Neuronal stem cell (in vitro differentiated cells): ENCODE results near the gene HMCN1.

Experiments used
- DNase-seq: peaks from one replicate; pipeline ENCODE4 v3.0.0-alpha.2; 2013; ENCODE audit warnings: low spot score
- H2AFZ ChIP-seq: one replicate; pipeline ENCODE4 v1.6.1; 2013; ENCODE audit warnings: mild to moderate bottlenecking, low read length, inconsistent platforms
- H2AK5ac ChIP-seq: 2 replicates; pipeline ENCODE4 v1.6.1; 2013; ENCODE audit warnings: low read depth, mild to moderate bottlenecking, inconsistent platforms, low read length, moderate library complexity, mixed read lengths
- H2BK120ac ChIP-seq: 2 replicates; pipeline ENCODE4 v1.6.1; 2013; ENCODE audit warnings: low read depth, mild to moderate bottlenecking, inconsistent platforms, low read length, moderate library complexity, mixed read lengths
- H2BK12ac ChIP-seq: one replicate; pipeline ENCODE4 v1.6.1; 2013; ENCODE audit warnings: low read length, inconsistent platforms
- H2BK15ac ChIP-seq: 2 replicates; pipeline ENCODE4 v1.6.1; 2013; ENCODE audit warnings: mild to moderate bottlenecking, low read length, inconsistent platforms, mixed read lengths
- H2BK5ac ChIP-seq: one replicate; pipeline ENCODE4 v1.6.1; 2013; ENCODE audit warnings: inconsistent platforms, mild to moderate bottlenecking, low read length, moderate library complexity
- H3K14ac ChIP-seq: one replicate; pipeline ENCODE4 v1.6.1; 2013; ENCODE audit warnings: low read length, inconsistent platforms
- H3K18ac ChIP-seq: 2 replicates; pipeline ENCODE4 v1.6.1; 2013; ENCODE audit warnings: low read length, inconsistent platforms
- H3K23ac ChIP-seq: 2 replicates; pipeline ENCODE4 v1.6.1; 2013; ENCODE audit warnings: low read depth, mild to moderate bottlenecking, mixed read lengths, low read length, inconsistent platforms; ENCODE audit not compliant: poor library complexity
- H3K27ac ChIP-seq: replicated peaks from 3 replicates; pipeline ENCODE4 v1.5.1; 2013; ENCODE audit warnings: low read length, inconsistent platforms
- H3K27me3 ChIP-seq, 3 experiments: 2 replicates each; pipeline ENCODE4 v1.6.1; 2013; ENCODE audit warnings: low read length in 3 of 3, mild to moderate bottlenecking in 2 of 3, inconsistent platforms in 1 of 3, low read depth in 1 of 3, mixed read lengths in 1 of 3, moderate library complexity in 1 of 3; ENCODE audit not compliant: control insufficient read depth in 3 of 3, insufficient read depth in 3 of 3
- H3K36me3 ChIP-seq, 2 donors: replicated peaks in 1 of 2; 2 replicates each; pipeline ENCODE4 v1.6.1; 2013; ENCODE audit warnings: low read length in 2 of 2; ENCODE audit not compliant: control insufficient read depth in 2 of 2, insufficient read depth in 2 of 2
- H3K4ac ChIP-seq: 2 replicates; pipeline ENCODE4 v1.6.1; 2013; ENCODE audit warnings: inconsistent platforms, mild to moderate bottlenecking, low read length, moderate library complexity
- H3K4me1 ChIP-seq, 2 donors: 1 replicate in 1 of 2; 2 replicates in 1 of 2; pipeline ENCODE4 v1.6.1; 2013; ENCODE audit warnings: low read length in 2 of 2, low read depth in 1 of 2; ENCODE audit not compliant: control insufficient read depth in 2 of 2, insufficient read depth in 1 of 2
- H3K4me2 ChIP-seq: one replicate; pipeline ENCODE4 v1.6.1; 2013; ENCODE audit warnings: mild to moderate bottlenecking, low read length, inconsistent platforms; ENCODE audit not compliant: insufficient read depth, poor library complexity, severe bottlenecking
- H3K4me3 ChIP-seq, 2 donors: 2 replicates each; pipeline ENCODE4 v1.5.1; 2013; ENCODE audit warnings: low read length in 2 of 2, mild to moderate bottlenecking in 2 of 2, inconsistent platforms in 1 of 2, moderate library complexity in 1 of 2
- H3K79me1 ChIP-seq: one replicate; pipeline ENCODE4 v1.6.1; 2013; ENCODE audit warnings: low read depth, mild to moderate bottlenecking, inconsistent platforms, low read length, moderate library complexity
- H3K9ac ChIP-seq: one replicate; pipeline ENCODE4 v1.6.1; 2013; ENCODE audit warnings: mild to moderate bottlenecking, low read depth, low read length, inconsistent platforms; ENCODE audit not compliant: poor library complexity
- H3K9me3 ChIP-seq, 2 donors: replicated peaks in 1 of 2; 2 replicates each; pipeline versions ENCODE3 to v1.6.1; 2013; ENCODE audit warnings: low read length in 2 of 2, mild to moderate bottlenecking in 2 of 2, inconsistent platforms in 1 of 2, low read depth in 1 of 2, mixed read lengths in 1 of 2, moderate library complexity in 1 of 2; ENCODE audit not compliant: control insufficient read depth in 2 of 2, insufficient read depth in 1 of 2
- H4K8ac ChIP-seq: one replicate; pipeline ENCODE4 v1.6.1; 2013; ENCODE audit warnings: low read depth, mild to moderate bottlenecking, inconsistent platforms, low read length, moderate library complexity
- H4K91ac ChIP-seq: one replicate; pipeline ENCODE4 v1.6.1; 2013; ENCODE audit warnings: low read length, low read depth, mild to moderate bottlenecking, inconsistent platforms; ENCODE audit not compliant: poor library complexity
- WGBS, 2 donors: extraction: QIAGEN DNeasy Blood & Tissue Kit; methylation state at CpG; one replicate each; pipeline ENCODE4 v1.1.7; 2013; ENCODE audit warnings: missing lambda C conversion rate in 2 of 2, mixed read lengths in 1 of 2; ENCODE audit not compliant: insufficient read length in 2 of 2, insufficient replicate concordance in 1 of 2; ENCODE audit errors: extremely low coverage in 2 of 2; 5-methylcytosine and 5-hydroxymethylcytosine counted together

The HMCN1 gene

GRCh38 chr1:186054003-186054402 lies 319.8 kb downstream of the HMCN1 start:
- DNase-seq, result no peak
- Histone ChIP-seq H3K4me1 (no peaks in the 10 kb centered on the region), H3K9ac (no peak overlapping the region), H3K79me1 (no peaks in the 10 kb centered on the region), H3K14ac (no peak overlapping the region), H2BK12ac (no peak overlapping the region), H3K27me3 (no peaks in the 10 kb centered on the region), H3K4me3 (no peak overlapping the region), H4K8ac (no peak overlapping the region), H2AFZ (no peak overlapping the region), H2BK5ac (no peak overlapping the region), H2BK120ac (no peak overlapping the region), H3K4ac (no peak overlapping the region), H3K4me2 (no peak overlapping the region), H4K91ac (no peak overlapping the region), H3K23ac (no peak overlapping the region), H3K36me3 (no peaks in the 10 kb centered on the region), H2BK15ac (no peak overlapping the region), H3K9me3 (no peaks in the 10 kb centered on the region), H3K18ac (no peak overlapping the region), H2AK5ac (no peak overlapping the region), H3K27ac (no peak overlapping the region)
- WGBS, 2 donors, result no CpG with 5 or more reads among the region's 2 CpGs

GRCh38 chr1:186054932-186055331 lies 320.7 kb downstream of the HMCN1 start:
- Histone ChIP-seq H2BK12ac (no peak overlapping the region), H2BK15ac (no peak overlapping the region), H3K14ac (no peak overlapping the region), H4K8ac (no peak overlapping the region), H3K4me1 (no peaks in the 10 kb centered on the region), H3K36me3 (no peaks in the 10 kb centered on the region), H3K79me1 (no peaks in the 10 kb centered on the region), H3K9me3 (no peaks in the 10 kb centered on the region), H3K4me2 (no peak overlapping the region), H2BK5ac (no peak overlapping the region), H2AK5ac (no peak overlapping the region), H4K91ac (no peak overlapping the region), H2AFZ (no peak overlapping the region), H3K23ac (no peak overlapping the region), H2BK120ac (no peak overlapping the region), H3K18ac (no peak overlapping the region), H3K9ac (no peak overlapping the region), H3K4me3 (no peak overlapping the region), H3K27ac (no peak overlapping the region), H3K4ac (no peak overlapping the region), H3K27me3 (no peaks in the 10 kb centered on the region)
- DNase-seq, result no peak
- no CpG with 5 or more reads among the region's 2 CpGs for WGBS, 2 donors

DNA sequence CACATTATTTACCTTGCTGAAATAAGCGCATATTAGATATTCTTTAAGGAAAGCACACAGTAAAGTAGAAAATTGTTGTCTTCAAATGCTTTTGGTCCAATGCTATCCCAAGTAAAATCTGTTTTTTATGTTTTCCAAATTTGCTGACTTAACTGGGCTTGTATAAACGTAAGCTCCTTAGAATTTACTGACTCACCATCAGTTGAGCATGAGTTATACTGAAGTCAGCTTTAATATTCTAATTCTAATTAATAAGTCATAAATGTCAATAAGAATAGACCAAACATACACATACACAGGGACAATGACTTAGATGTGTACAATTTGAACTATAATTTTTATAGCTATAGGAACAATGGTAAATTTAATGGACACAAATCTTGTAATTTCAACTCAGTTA lies 321.7 kb downstream of the HMCN1 start:
- Histone ChIP-seq H2BK120ac (no peak overlapping the region), H3K79me1 (no peaks in the 10 kb centered on the region), H3K14ac (no peak overlapping the region), H3K18ac (no peak overlapping the region), H2AK5ac (no peak overlapping the region), H4K91ac (no peak overlapping the region), H3K9me3 (no peaks in the 10 kb centered on the region), H2BK15ac (no peak overlapping the region), H3K23ac (no peak overlapping the region), H3K27me3 (no peaks in the 10 kb centered on the region), H3K9ac (no peak overlapping the region), H2BK12ac (no peak overlapping the region), H3K4me2 (no peak overlapping the region), H2BK5ac (no peak overlapping the region), H3K4me3 (no peak overlapping the region), H3K36me3 (no peaks in the 10 kb centered on the region), H4K8ac (no peak overlapping the region), H3K4me1 (no peaks in the 10 kb centered on the region), H3K27ac (no peak overlapping the region), H2AFZ (no peak overlapping the region), H3K4ac (no peak overlapping the region)
- no peak for DNase-seq
- WGBS, 2 donors, result no CpG with 5 or more reads among the region's 2 CpGs

DNA sequence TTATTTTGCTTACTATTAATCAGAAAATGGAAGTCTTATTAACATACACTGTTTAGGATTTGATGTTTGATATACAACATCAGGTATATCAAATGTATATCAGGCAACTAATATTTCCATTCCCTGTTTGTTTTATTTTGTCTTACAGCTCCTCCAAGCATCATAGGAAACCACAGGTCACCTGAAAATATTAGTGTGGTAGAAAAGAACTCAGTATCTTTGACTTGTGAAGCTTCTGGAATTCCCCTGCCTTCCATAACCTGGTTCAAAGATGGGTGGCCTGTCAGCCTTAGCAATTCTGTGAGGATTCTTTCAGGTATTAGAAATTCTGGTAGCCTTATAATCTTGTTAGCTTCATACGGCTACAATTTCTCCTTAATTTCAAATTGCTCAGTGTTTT lies 322.9 kb downstream of the HMCN1 start:
- no peak overlapping the region for H2AK5ac ChIP-seq
- H4K8ac ChIP-seq, result no peak overlapping the region
- H3K79me1 ChIP-seq, result no peaks in the 10 kb centered on the region
- no peaks in the 10 kb centered on the region for H3K4me1 ChIP-seq
- no CpG with 5 or more reads among the region's 1 CpG for WGBS, 2 donors
- no peaks in the 10 kb centered on the region for H3K36me3 ChIP-seq
- no peak overlapping the region for H3K27ac ChIP-seq
- H3K18ac ChIP-seq, result no peak overlapping the region
- no peak overlapping the region for H4K91ac ChIP-seq
- H3K27me3 ChIP-seq, result no peaks in the 10 kb centered on the region
- H2BK120ac ChIP-seq, result no peak overlapping the region
- H3K4ac ChIP-seq, result no peak overlapping the region
- no peak overlapping the region for H3K9ac ChIP-seq
- no peak overlapping the region for H3K14ac ChIP-seq
- H2BK12ac ChIP-seq, result no peak overlapping the region
- no peak overlapping the region for H2BK15ac ChIP-seq
- H3K9me3 ChIP-seq, result no peaks in the 10 kb centered on the region
- H2BK5ac ChIP-seq, result no peak overlapping the region
- H3K23ac ChIP-seq, result no peak overlapping the region
- H2AFZ ChIP-seq, result no peak overlapping the region
- no peak overlapping the region for H3K4me3 ChIP-seq
- no peak for DNase-seq
- no peak overlapping the region for H3K4me2 ChIP-seq
